GM12873 (cell line): Measurements from ENCODE around the gene CDC5L.

Source experiments
- CTCF ChIP-seq: IDR thresholded peaks from 2 replicates; pipeline ENCODE4 v1.5.1; 2012; ENCODE audit warnings: low read depth, mild to moderate bottlenecking, moderate library complexity, low read length, control low read depth; ENCODE audit not compliant: insufficient read depth; ENCODE audit errors: missing control alignments

The CDC5L gene

GRCh38 chr6:44487002-44487401, 99.5 kb downstream of the CDC5L start:
- TF ChIP-seq CTCF, result no peak

- no peak for TF ChIP-seq CTCF
Measured at GRCh38 chr6:44487586-44487985, 100.1 kb downstream of the CDC5L start.

GRCh38 chr6:44489910-44490604, 102.6 kb downstream of the CDC5L start:
- no peak for TF ChIP-seq CTCF

- no peak for TF ChIP-seq CTCF
Measured at GRCh38 chr6:44493132-44493531, 105.6 kb downstream of the CDC5L start.

- no peak for TF ChIP-seq CTCF
Measured at GRCh38 chr6:44493593-44493992, 106.1 kb downstream of the CDC5L start.

- TF ChIP-seq CTCF, result peak; percentile 22
Measured at GRCh38 chr6:44494011-44494501, 106.5 kb downstream of the CDC5L start.

- no peak for TF ChIP-seq CTCF
Measured at GRCh38 chr6:44495036-44495901, 107.8 kb downstream of the CDC5L start.
